Panc1 (cell line): ENCODE results near the gene SLC25A34. TPM values are rescaled to one million over a fixed set of nuclear protein-coding genes. Genes with fewer than 3 reads are reported as not detected.

Source experiments
- ATAC-seq: fragments of 200-7000 bp; cut with Tn5 transposase; 2 replicates; pipeline ENCODE4 v1.9.1; 2020; ENCODE audit warnings: mild to moderate bottlenecking, moderate library complexity
- BruUV-seq: library from RNA; stranded (reverse); fragments of 400-500 nt; replicated peaks from 2 replicates; lab custom pipeline; 2021; lab: Mats Ljungman, UMichigan
- CTCF ChIA-PET: fragments of 300-600 bp; sonication (Branson Sonifier 250); formaldehyde crosslinking; loops from one replicate; lab custom pipeline; 2022; ENCODE audit warnings: antibody characterized with exemption; lab: Charles Lee
- POLR2A ChIA-PET: fragments of 300-600 bp; sonication (Branson Sonifier 250); formaldehyde crosslinking; loops from one replicate; lab custom pipeline; 2022; ENCODE audit warnings: antibody characterized with exemption; lab: Charles Lee
- DNase-seq: peaks from one replicate; pipeline ENCODE4 v3.0.0-alpha.2; 2010; ENCODE audit warnings: low read depth, low spot score
- H3K27ac ChIP-seq: 2 replicates; pipeline ENCODE4 v1.5.1; 2011; ENCODE audit warnings: mild to moderate bottlenecking, low read length, inconsistent platforms
- H3K27me3 ChIP-seq: fragments of 200-500 bp; sonication (Bioruptor generic); 2 replicates; pipeline ENCODE4 v1.6.0; 2014; ENCODE audit warnings: low read length, inconsistent platforms; ENCODE audit not compliant: control insufficient read depth, insufficient read depth
- H3K36me3 ChIP-seq: fragments of 200-500 bp; sonication (Bioruptor generic); 2 replicates; pipeline ENCODE4 v1.5.1; 2014; ENCODE audit warnings: inconsistent platforms, mild to moderate bottlenecking, low read length, moderate library complexity; ENCODE audit not compliant: control insufficient read depth, insufficient read depth
- H3K4me1 ChIP-seq: 2 replicates; pipeline ENCODE4 v1.5.1; 2011; ENCODE audit warnings: inconsistent platforms, mild to moderate bottlenecking, low read length, moderate library complexity; ENCODE audit not compliant: control insufficient read depth, insufficient read depth
- H3K4me3 ChIP-seq, 2 experiments: 2 replicates each; pipeline ENCODE4 v1.5.1; 2011 to 2012; ENCODE audit warnings: low read depth in 2 of 2, low read length in 2 of 2, mild to moderate bottlenecking in 2 of 2, inconsistent platforms in 1 of 2, moderate library complexity in 1 of 2
- H3K9me3 ChIP-seq: fragments of 200-500 bp; sonication (Bioruptor generic); 2 replicates; pipeline ENCODE4 v1.5.1; 2014; ENCODE audit warnings: low read depth, mild to moderate bottlenecking, inconsistent platforms, low read length, moderate library complexity; ENCODE audit not compliant: control insufficient read depth, insufficient read depth
- CTCF ChIP-seq: fragments of 450-650 bp; IDR thresholded peaks from 2 replicates; pipeline ENCODE4 v1.5.1; 2017; ENCODE audit warnings: mild to moderate bottlenecking
- POLR2AphosphoS5 ChIP-seq: IDR thresholded peaks from 2 replicates; pipeline ENCODE4 v1.6.1; 2012; ENCODE audit warnings: mild to moderate bottlenecking, low read depth, low read length, moderate library complexity
- REST ChIP-seq, 2 experiments: IDR thresholded peaks; 2 replicates each; pipeline ENCODE4 v1.6.1; 2011 to 2012; ENCODE audit warnings: low read depth in 2 of 2, control low read depth in 1 of 2, low read length in 1 of 2, mild to moderate bottlenecking in 1 of 2, moderate library complexity in 1 of 2; ENCODE audit not compliant: insufficient read depth in 1 of 2
- SIN3A ChIP-seq: IDR thresholded peaks from 2 replicates; pipeline ENCODE4 v1.6.1; 2012; ENCODE audit warnings: low read depth, mild to moderate bottlenecking, low read length, moderate library complexity, borderline replicate concordance; ENCODE audit not compliant: insufficient read depth
- TCF7L2 ChIP-seq: IDR thresholded peaks from 2 replicates; pipeline ENCODE4 v1.6.1; 2011; ENCODE audit warnings: mild to moderate bottlenecking, low read depth, low read length, inconsistent platforms
- in situ Hi-C: cut with HindIII; loops from 2 replicates; pipeline ENCODE4 v1.10.0; 2016; ENCODE audit warnings: low sequenced_read_pairs, low pct_unique_long_range_greater_than_20kb
- intact Hi-C: fragments of 100-400 bp; cut with micrococcal nuclease; formaldehyde crosslinking; loops from one replicate; pipeline ENCODE4 v1.10.0; 2022; ENCODE audit not compliant: unreplicated experiment
- total RNA-seq: library from RNA; stranded (reverse); gene quantifications from one replicate; pipeline ENCODE4 v1.2.1, GENCODE V29; 2021; ENCODE audit not compliant: unreplicated experiment

SLC25A34 gene
- total RNA-seq, 1 experiment from 2014 or later, result 0.64 TPM

- ATAC-seq (no peak), DNase-seq (no peak)
- TF ChIP-seq REST (IDR thresholded peaks at IDR 0.05; ENCODE audit: insufficient read depth in 1 of 2, low read depth in 2 of 2, low read length in 1 of 2), result no peak
- no peak for TF ChIP-seq TCF7L2
- TF ChIP-seq SIN3A, result no peak
- no peak for TF ChIP-seq POLR2AphosphoS5
- TF ChIP-seq CTCF, result no peak
- Histone ChIP-seq H3K9me3 (no peaks in the 10 kb centered on the region), H3K27me3 (no peaks in the 10 kb centered on the region), H3K36me3 (no peaks in the 10 kb centered on the region), H3K27ac (no peak overlapping the region), H3K4me1 (peaks cover 3% of the 10 kb centered on the region; the same call in 1 of the 2 replicates), H3K4me3 (no peak overlapping the region)
- CTCF ChIA-PET, result no interaction called here
- intact Hi-C loops, result no loop called here
- POLR2A ChIA-PET, result interaction anchor here (0.6 kb wide), 1 partner anchor 416 kb away, joined by 4 read pairs; no protein-coding TSS in a partner anchor
- in situ Hi-C loops, result no loop called here
- no TSS peak for BruUV-seq
These were observed 30.9 kb upstream of the SLC25A34 start for GRCh38 chr1:15705184-15705566.

- DNase-seq, result no peak
- intact Hi-C loops (no loop called here), in situ Hi-C loops (no loop called here)
- no peaks in the 10 kb centered on the region for H3K9me3 ChIP-seq
- ChIA-PET CTCF (no interaction called here), POLR2A (interaction anchor here (0.7 kb wide), 1 partner anchor 52 kb away, joined by 4 read pairs; no protein-coding TSS in a partner anchor)
- BruUV-seq, result no TSS peak
- no peak overlapping the region for H3K27ac ChIP-seq
- H3K27me3 ChIP-seq, result no peaks in the 10 kb centered on the region
- no peak for ATAC-seq
- no peak for TF ChIP-seq TCF7L2
- no peak for TF ChIP-seq REST (IDR thresholded peaks at IDR 0.05; ENCODE audit: insufficient read depth in 1 of 2, low read depth in 2 of 2, low read length in 1 of 2)
- TF ChIP-seq POLR2AphosphoS5, result no peak
- TF ChIP-seq CTCF, result no peak
- H3K4me3 ChIP-seq, result no peak overlapping the region
- H3K36me3 ChIP-seq, result no peaks in the 10 kb centered on the region
- H3K4me1 ChIP-seq, result peaks cover 3% of the 10 kb centered on the region; the same call in 1 of the 2 replicates
These were observed 29.3 kb upstream of the SLC25A34 start for GRCh38 chr1:15706751-15707150.
